HL-60/S4 treated with retinoic acid at 250 ng/mL for 4 days and 3 days (cell line): ENCODE data around the gene FOXO4.

Source experiments
- in situ Hi-C: fragments of 300-500 bp; cut with MboI; formaldehyde crosslinking; loops from 2 replicates; pipeline ENCODE4 v1.7.0; 2022; ENCODE audit warnings: low sequenced_read_pairs

The FOXO4 gene

GRCh38 chrX:71098951-71099506, 3.4 kb downstream of the FOXO4 start:
- in situ Hi-C loops: no loop called here

DNA sequence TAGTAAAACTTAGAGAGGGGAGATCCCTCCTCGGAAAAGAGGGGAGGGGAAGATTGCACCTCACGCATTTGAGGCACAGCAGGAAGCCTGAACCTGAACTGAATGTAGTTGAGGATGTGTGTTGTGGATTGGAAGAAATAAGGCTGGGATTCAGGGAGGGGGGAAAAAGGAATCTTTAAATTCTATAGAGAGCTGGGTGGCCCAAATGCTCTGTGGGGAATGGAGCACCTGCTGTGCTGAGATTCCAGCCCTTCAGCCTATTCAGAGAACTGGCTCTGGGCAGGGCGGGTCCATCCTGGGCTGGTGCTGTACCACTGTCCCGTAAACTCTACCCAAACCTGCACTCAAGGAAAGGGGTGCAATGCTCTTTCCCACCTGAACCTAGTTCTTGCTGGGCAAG, 4.1 kb downstream of the FOXO4 start:
- in situ Hi-C loops: no loop called here

DNA sequence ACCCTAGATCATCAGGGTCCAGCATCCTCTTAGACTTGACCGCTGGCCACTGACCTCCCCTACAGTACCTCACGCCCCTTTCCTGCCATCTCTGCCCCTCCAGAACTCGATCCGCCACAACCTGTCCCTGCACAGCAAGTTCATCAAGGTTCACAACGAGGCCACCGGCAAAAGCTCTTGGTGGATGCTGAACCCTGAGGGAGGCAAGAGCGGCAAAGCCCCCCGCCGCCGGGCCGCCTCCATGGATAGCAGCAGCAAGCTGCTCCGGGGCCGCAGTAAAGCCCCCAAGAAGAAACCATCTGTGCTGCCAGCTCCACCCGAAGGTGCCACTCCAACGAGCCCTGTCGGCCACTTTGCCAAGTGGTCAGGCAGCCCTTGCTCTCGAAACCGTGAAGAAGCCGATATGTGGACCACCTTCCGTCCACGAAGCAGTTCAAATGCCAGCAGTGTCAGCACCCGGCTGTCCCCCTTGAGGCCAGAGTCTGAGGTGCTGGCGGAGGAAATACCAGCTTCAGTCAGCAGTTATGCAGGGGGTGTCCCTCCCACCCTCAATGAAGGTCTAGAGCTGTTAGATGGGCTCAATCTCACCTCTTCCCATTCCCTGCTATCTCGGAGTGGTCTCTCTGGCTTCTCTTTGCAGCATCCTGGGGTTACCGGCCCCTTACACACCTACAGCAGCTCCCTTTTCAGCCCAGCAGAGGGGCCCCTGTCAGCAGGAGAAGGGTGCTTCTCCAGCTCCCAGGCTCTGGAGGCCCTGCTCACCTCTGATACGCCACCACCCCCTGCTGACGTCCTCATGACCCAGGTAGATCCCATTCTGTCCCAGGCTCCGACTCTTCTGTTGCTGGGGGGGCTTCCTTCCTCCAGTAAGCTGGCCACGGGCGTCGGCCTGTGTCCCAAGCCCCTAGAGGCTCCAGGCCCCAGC, 5.2 kb downstream of the FOXO4 start:
- in situ Hi-C loops: no loop called here

DNA sequence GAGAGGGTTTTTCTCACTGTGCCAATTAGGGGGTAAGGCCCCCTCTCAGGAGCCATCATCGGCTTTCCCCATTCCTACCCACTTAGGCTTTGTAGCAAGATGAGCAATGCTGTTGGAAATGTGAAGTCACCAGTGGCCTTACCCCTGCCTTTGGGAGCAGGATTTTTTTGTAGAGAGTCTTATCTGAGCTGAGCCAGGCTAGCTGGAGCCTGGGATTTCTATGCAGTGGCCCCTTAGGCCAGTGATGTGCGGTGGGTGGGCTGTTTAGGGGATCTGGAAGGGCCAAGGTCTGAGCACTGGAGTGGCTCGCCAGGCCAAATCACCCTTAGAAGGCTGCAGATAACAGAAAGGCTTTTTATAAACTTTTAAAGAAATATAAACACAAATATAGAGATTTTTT, 6.6 kb downstream of the FOXO4 start:
- in situ Hi-C loops: no loop called here

DNA sequence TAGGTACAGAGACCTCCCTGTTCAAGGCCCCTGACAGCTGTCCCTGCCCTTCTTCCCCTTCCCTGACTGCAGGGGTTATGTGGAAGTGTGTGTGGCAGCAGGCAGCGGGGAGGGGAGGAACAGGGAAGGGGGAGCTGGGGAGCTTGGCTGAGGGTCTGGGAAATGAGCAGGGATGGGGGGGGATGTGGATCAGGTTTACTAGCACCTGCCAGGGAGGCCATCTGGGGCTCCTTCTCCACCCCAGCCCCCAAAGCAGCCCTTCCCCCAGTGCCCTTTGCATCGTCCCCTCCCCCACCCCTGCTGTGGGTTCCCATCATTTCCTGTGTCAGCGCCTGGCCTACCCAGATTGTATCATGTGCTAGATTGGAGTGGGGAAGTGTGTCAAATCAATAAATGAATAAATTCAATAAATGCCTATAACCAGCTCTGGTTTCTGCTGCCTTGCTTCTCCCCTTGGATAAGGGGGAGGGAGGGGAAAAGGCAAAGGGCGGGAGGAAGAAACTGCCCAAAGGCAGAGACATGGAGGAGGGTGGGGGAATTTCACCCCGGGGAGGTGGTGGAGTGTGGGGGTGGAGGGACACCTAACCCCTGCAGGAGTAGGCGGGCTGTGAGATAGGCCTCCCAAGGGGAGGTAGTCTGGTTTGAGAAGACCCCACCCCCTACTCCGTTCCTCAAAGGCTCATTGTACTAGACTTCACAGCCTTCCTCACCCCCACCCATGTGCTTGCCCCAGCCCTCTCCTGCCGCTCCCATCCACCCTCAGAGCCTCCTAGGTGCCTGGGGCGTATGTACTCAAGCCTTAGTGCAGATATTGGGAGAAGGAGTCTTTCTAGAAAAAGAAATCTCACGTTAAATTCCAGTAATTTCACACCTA, 7.7 kb downstream of the FOXO4 start:
- in situ Hi-C loops: no loop called here

DNA sequence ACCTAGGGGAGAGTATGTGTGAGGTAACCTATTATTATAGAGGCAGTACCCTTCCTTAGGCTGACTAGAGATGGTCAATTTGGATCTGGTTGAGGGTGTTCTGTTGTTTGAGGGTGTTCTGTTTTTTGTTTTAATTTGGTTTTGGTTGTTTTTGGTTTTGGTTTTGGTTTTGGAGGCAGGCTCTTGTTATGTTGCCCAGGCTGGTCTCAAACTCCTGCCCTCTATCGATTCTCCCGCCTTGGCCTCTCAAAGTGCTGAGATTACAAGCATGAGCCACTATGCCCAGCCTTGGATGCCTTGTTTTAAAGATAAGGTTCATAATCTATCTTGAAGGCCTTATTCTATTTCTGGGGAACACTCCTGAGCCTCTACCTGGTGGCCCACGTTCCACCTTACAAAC, 10.0 kb downstream of the FOXO4 start:
- in situ Hi-C loops: no loop called here

- in situ Hi-C loops: no loop called here
These were observed 10.8 kb downstream of the FOXO4 start, which contains the start of gene CXorf65 for GRCh38 chrX:71106427-71106826. Gene CXorf65 (minus strand): TSS chrX:71106740. CDS start chrX:71106556, 184 bp downstream.

- in situ Hi-C loops: no loop called here
These were observed 11.6 kb downstream of the FOXO4 start for GRCh38 chrX:71107245-71107644.

GRCh38 chrX:71107762-71108360, 12.2 kb downstream of the FOXO4 start:
- in situ Hi-C loops: no loop called here

- in situ Hi-C loops: no loop called here
These were observed 13.4 kb downstream of the FOXO4 start for GRCh38 chrX:71109051-71109450.

GRCh38 chrX:71111141-71111843, 15.6 kb downstream of the FOXO4 start, which contains the start of gene IL2RG:
Gene IL2RG (minus strand): TSS chrX:71111577. CDS start chrX:71111539, 38 bp downstream.
- in situ Hi-C loops: no loop called here

DNA sequence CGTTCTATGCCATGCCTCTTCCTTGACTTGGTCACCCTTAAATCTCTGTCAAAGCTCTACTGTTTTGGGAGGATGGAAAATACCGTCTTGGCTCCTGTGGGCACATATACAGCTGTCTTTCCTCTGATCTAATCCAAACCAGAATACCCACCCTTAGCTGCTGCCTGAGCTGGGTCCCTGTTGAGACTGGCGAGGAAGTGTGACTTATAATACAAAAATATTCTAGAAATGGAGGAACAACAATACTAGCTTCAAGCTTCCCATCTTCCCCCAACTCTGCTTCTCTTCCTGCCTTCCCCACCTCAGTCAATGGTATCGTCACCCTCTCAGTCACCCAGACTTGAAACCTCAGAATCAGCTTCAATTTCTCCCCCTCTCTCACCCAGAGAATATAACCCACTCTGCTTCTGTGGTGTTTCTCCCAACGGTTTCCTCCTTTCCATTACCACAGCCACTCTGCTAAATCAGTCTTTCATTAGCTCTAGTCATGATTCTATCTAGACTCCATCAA, 16.3 kb downstream of the FOXO4 start:
- in situ Hi-C loops: no loop called here

GRCh38 chrX:71117358-71117757, 21.7 kb downstream of the FOXO4 start:
- in situ Hi-C loops: no loop called here

- in situ Hi-C loops: no loop called here
These were observed 22.7 kb downstream of the FOXO4 start, which contains the start of gene MED12 for GRCh38 chrX:71118032-71118984. Gene MED12 (plus strand): TSS chrX:71118596. CDS start chrX:71118755, 159 bp downstream.

DNA sequence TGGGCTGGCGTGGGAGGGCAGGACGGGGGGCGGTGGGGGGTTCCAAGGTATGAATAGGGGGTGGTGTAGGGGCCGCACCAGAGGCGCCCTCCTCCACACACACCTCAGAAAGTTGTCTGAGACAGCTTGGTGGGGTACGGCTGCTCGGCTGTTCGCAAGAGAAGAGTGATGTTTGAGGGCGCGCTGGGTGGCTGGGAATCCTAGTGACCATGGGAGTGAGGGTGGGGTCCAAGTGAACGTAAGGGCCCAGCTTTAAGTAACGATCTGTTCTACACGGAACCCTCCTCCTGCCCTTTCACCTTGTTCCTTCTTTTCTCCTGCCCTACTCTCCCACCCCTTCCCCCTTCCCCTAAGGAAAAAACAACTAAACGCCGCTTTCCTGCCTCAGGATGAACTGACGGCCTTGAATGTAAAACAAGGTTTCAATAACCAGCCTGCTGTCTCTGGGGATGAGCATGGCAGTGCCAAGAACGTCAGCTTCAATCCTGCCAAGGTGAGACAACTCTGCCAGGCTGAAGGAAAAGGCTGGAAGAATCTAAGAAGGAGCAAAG, 23.4 kb downstream of the FOXO4 start:
- in situ Hi-C loops: no loop called here

GRCh38 chrX:71128166-71128833, 32.6 kb downstream of the FOXO4 start:
- in situ Hi-C loops: no loop called here

DNA sequence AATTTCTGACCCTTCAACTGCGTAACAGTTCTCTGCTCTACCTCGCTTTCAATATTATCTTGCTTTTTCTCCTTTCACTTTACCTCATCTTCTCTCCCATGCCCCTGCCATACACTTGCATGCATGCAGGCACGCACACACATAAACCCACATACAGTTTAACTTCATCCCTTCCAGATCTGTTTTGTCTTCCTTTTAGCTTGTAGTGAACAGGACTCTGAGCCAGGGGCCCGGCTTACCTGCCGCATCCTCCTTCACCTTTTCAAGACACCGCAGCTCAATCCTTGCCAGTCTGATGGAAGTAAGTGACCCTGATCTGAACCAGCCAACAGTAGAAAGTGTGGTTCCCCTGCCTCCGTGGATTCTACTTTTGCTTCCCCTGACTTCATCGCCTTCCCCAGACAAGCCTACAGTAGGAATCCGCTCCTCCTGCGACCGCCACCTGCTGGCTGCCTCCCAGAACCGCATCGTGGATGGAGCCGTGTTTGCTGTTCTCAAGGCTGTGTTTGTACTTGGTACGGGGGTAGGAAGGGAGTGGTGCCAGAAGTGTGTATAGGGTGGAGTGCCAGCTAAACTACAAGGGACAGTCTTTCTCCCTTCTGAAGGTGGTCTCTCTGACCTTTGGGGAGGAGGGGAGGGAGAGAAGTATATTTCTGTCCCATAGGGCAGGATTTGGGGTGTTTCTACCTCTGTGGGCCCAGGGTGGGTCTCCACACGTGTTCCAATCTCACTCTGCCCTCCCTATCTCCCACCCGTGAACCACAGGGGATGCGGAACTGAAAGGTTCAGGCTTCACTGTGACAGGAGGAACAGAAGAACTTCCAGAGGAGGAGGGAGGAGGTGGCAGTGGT, 33.5 kb downstream of the FOXO4 start:
- in situ Hi-C loops: no loop called here
